GM06990 (cell line): ENCODE measurements around the gene TAP2.
A peak's percentile ranks its signal among the peaks of the same experiment; 100 is the strongest.

Source experiments
- DNase-seq: peaks from one replicate; pipeline ENCODE4 v3.0.0-alpha.2; 2011; ENCODE audit not compliant: insufficient read length; ENCODE audit errors: extremely low read depth
- H3K27me3 ChIP-seq: replicated peaks from 2 replicates; pipeline ENCODE4 v1.6.0; 2011; ENCODE audit warnings: low read length; ENCODE audit not compliant: control insufficient read depth, insufficient read depth
- H3K36me3 ChIP-seq: 2 replicates; pipeline ENCODE4 v1.5.1; 2011; ENCODE audit warnings: low read length; ENCODE audit not compliant: control insufficient read depth, insufficient read depth
- H3K4me3 ChIP-seq: replicated peaks from 2 replicates; pipeline ENCODE4 v1.5.1; 2011; ENCODE audit warnings: low read depth, mild to moderate bottlenecking, control low read depth, low read length
- TF ChIP-seq, protein P1 (sequence below): IDR thresholded peaks from 2 replicates; pipeline ENCODE4 v1.5.1; 2011; ENCODE audit warnings: low read length, control low read depth, mild to moderate bottlenecking, inconsistent platforms; ENCODE audit not compliant: insufficient read depth, poor library complexity, severe bottlenecking

Gene TAP2

GRCh38 chr6:32852844-32853540 is 14.5 kb upstream of the TAP2 start:
- no peak for DNase-seq
- Histone ChIP-seq H3K4me3 (peak overlapping the region; percentile 96), H3K27me3 (no peaks in the 10 kb centered on the region), H3K36me3 (peaks cover 36% of the 10 kb centered on the region)
- TF ChIP-seq, protein P1, sequence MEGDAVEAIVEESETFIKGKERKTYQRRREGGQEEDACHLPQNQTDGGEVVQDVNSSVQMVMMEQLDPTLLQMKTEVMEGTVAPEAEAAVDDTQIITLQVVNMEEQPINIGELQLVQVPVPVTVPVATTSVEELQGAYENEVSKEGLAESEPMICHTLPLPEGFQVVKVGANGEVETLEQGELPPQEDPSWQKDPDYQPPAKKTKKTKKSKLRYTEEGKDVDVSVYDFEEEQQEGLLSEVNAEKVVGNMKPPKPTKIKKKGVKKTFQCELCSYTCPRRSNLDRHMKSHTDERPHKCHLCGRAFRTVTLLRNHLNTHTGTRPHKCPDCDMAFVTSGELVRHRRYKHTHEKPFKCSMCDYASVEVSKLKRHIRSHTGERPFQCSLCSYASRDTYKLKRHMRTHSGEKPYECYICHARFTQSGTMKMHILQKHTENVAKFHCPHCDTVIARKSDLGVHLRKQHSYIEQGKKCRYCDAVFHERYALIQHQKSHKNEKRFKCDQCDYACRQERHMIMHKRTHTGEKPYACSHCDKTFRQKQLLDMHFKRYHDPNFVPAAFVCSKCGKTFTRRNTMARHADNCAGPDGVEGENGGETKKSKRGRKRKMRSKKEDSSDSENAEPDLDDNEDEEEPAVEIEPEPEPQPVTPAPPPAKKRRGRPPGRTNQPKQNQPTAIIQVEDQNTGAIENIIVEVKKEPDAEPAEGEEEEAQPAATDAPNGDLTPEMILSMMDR = no peak

DNA sequence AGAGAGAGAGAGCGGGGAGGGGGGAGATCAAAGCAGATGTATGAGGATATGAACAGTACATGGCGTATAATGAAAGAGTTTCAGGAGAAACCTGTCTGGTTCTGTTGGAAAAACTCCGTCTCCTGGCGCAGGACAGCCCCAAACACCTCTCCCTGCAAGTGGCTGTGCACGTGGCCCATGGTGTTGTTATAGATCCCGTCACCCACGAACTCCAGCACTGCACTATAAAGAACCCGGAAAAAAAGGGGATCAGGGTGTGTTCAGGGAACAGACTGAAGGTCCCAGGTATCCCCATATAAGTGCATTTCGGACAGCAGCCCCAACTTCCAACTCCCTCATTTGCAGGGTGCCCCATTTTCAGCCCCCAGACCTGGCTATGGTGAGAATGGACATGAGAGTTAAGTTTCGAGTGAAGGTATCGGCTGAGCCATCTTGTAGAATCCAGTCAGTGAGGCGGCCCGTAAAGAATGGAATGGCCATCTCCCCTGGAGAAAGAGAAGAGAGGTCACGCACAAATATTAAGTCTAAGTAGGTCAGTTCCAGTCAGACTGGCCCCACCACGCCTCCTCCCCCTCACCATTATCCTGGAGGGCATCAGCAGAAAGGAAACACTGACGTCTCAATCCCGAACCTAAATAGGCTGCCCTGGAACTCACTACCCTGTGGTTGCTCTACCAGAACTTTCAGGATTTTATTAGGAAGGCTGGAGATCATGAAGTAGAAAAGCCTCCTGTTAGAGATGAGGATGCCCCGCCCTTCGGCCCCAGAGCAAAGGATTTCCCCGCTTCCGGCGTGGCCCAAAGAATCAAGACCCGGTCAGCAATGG is 13.7 kb upstream of the TAP2 start:
- Histone ChIP-seq H3K36me3 (peaks cover 42% of the 10 kb centered on the region), H3K27me3 (no peaks in the 10 kb centered on the region), H3K4me3 (peak overlapping the region; percentile 96)

DNA sequence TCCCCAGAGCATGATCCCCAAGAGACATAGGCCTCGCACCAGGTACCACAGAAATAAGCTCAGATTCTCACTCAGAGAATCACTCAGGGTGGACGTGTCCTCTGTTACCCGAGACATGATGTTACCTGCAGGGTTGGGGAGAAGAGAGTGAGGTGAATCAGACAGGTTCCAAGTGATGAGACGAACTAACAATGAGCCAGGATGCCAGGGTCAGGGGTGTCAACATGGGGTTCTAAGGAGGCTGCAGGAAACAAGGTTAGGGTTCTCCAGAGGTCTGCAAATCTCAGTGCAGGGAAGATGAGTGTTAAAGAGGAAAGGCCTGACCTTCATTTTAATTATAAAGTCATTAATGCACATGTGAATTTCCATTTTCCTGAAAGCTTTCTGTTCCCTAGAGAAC is 12.5 kb upstream of the TAP2 start:
- H3K27me3 ChIP-seq = no peaks in the 10 kb centered on the region
- H3K36me3 ChIP-seq = peaks cover 46% of the 10 kb centered on the region
- TF ChIP-seq, protein P1 = no peak
- no peak for DNase-seq
- peak overlapping the region; percentile 96 for H3K4me3 ChIP-seq

More for the DNA sequence above, 13.7 kb upstream of the TAP2 start:
- TF ChIP-seq, protein P1 = no peak
- DNase-seq = no peak

GRCh38 chr6:32849126-32849525 is 10.6 kb upstream of the TAP2 start:
- no peak for DNase-seq
- no peak overlapping the region for H3K4me3 ChIP-seq
- peaks cover 50% of the 10 kb centered on the region for H3K36me3 ChIP-seq
- H3K27me3 ChIP-seq = no peaks in the 10 kb centered on the region
- TF ChIP-seq, protein P1 = no peak

DNA sequence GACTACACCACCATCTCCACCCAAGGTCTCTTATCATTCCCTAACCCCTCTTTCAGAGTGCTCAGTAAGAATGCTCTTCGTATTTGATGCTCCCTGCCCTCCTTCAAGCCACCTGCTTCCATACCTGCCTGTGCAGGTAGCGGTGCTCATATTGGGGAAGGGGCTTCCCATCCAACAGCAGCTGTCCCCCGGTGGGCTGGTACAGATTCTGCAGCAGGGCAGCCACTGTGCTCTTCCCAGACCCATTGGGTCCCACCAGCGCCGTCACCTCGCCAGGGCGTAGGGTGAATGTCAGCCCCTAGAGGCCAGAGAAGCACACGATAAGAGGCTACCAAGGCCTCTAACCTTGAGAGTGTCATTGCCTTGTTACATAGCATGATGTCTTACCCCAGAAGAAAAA is 9.3 kb upstream of the TAP2 start:
- no peak overlapping the region for H3K4me3 ChIP-seq
- peaks cover 50% of the 10 kb centered on the region for H3K36me3 ChIP-seq
- TF ChIP-seq, protein P1 = no peak
- no peak for DNase-seq
- no peaks in the 10 kb centered on the region for H3K27me3 ChIP-seq
